ENCODE data around the gene FBXW2.

DNA sequence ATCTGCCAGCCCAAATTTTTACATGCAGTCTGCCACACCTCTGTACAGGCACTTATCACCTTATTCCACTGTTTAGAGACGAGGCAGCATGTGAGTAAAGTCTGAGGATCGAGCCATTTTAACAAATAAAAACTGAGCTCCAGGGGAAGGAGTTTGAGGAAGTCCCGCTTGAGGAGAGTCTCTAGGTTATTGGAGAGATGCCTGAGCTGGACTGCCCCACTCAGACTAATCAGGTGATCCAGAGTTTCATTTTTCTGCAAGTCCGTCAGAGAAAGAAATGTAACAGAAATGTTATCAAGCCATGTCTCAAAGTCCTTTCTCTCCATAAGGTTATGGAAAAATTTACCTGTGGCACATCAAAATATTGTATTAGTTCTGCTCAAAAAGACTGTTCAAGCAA lies 5.3 kb downstream of the FBXW2 start:
- TF ChIP-seq POLR2A (IDR thresholded peaks at IDR 0.05; ENCODE audit: low read length): no peak
- TF ChIP-seq GATA1 (IDR thresholded peaks at IDR 0.05; ENCODE audit: low read depth, low read length): no peak

Data from erythroblast (primary cell).